SK-N-SH (cell line): ENCODE measurements around the gene ELAC1.

ENCODE experiments used
- CHD2 ChIP-seq: fragments of 150-350 bp; IDR thresholded peaks from 2 replicates; pipeline ENCODE4 v1.6.1; 2018; ENCODE audit warnings: low read length; ENCODE audit not compliant: partially characterized antibody
- CTCF ChIP-seq: fragments of 200-600 bp; sonication (generic); IDR thresholded peaks from 2 replicates; pipeline ENCODE4 v1.6.1; 2017; ENCODE audit warnings: antibody characterized with exemption, mild to moderate bottlenecking, moderate library complexity
- EP300 ChIP-seq, 2 experiments: IDR thresholded peaks; 2 replicates each; pipeline versions ENCODE4 v1.4.0 to v1.6.1; 2012; ENCODE audit warnings: borderline replicate concordance in 1 of 2, low read depth in 1 of 2, low read length in 1 of 2
- EZH2phosphoT487 ChIP-seq: fragments of 200-600 bp; sonication (generic); IDR thresholded peaks from 2 replicates; pipeline ENCODE4 v1.6.1; 2017; ENCODE audit warnings: low read depth, mixed run types, mild to moderate bottlenecking, antibody characterized with exemption, moderate library complexity, borderline replicate concordance
- FOXM1 ChIP-seq: IDR thresholded peaks from 2 replicates; pipeline ENCODE4 v1.4.0; 2012; ENCODE audit warnings: low read depth, mild to moderate bottlenecking
- MXI1 ChIP-seq: IDR thresholded peaks from 2 replicates; pipeline ENCODE4 v1.6.1; 2012; ENCODE audit warnings: mild to moderate bottlenecking, low read depth, low read length, improper control_type of control experiment
- POLR2AphosphoS5 ChIP-seq: IDR thresholded peaks from 2 replicates; pipeline ENCODE4 v1.6.1; 2012; ENCODE audit warnings: low read depth, low read length
- RAD21 ChIP-seq: IDR thresholded peaks from 2 replicates; pipeline ENCODE4 v1.6.1; 2012; ENCODE audit warnings: mild to moderate bottlenecking, low read length
- REST ChIP-seq: IDR thresholded peaks from 2 replicates; pipeline ENCODE4 v1.6.1; 2012; ENCODE audit warnings: mild to moderate bottlenecking, low read depth, low read length, moderate library complexity
- RFX5 ChIP-seq: IDR thresholded peaks from 2 replicates; pipeline ENCODE4 v1.6.1; 2012; ENCODE audit warnings: mild to moderate bottlenecking, improper control_type of control experiment, low read length
- SMC3 ChIP-seq: IDR thresholded peaks from 2 replicates; pipeline ENCODE4 v1.6.1; 2012; ENCODE audit warnings: low read depth, low read length, improper control_type of control experiment
- TAF1 ChIP-seq: IDR thresholded peaks from 2 replicates; pipeline ENCODE4 v1.6.1; 2012; ENCODE audit warnings: low read depth, mild to moderate bottlenecking, low read length, moderate library complexity, borderline replicate concordance
- USF2 ChIP-seq: fragments of 150-350 bp; IDR thresholded peaks from 2 replicates; pipeline ENCODE4 v1.6.1; 2017; ENCODE audit warnings: antibody characterized with exemption, low read length, low read depth, borderline replicate concordance
- YY1 ChIP-seq: IDR thresholded peaks from 2 replicates; pipeline ENCODE4 v1.4.0; 2012; ENCODE audit warnings: low read depth, mild to moderate bottlenecking

- no peak for TF ChIP-seq CTCF
- TF ChIP-seq CHD2, result no peak
- TF ChIP-seq USF2, result no peak
- no peak for TF ChIP-seq FOXM1
- no peak for TF ChIP-seq EP300 (IDR thresholded peaks at IDR 0.05; ENCODE audit: borderline replicate concordance in 1 of 2, low read depth in 1 of 2, low read length in 1 of 2)
- TF ChIP-seq REST, result no peak
- no peak for TF ChIP-seq POLR2AphosphoS5
- no peak for TF ChIP-seq YY1
- TF ChIP-seq TAF1, result no peak
- TF ChIP-seq RFX5, result no peak
- no peak for TF ChIP-seq EZH2phosphoT487
- TF ChIP-seq SMC3, result no peak
- no peak for TF ChIP-seq RAD21
- no peak for TF ChIP-seq MXI1
Observed at GRCh38 chr18:50953822-50954221, 14.0 kb upstream of the ELAC1 start.
